Measurements from ENCODE around the gene CSNK1A1L.

GRCh38 chr13:37148501-37148900, 43.0 kb upstream of the CSNK1A1L start:
- TF ChIP-seq CTCF (IDR thresholded peaks at IDR 0.05; ENCODE audit: insufficient read depth, low read length, poor library complexity, severe bottlenecking) (no peak), EZH2phosphoT487 (conservative IDR thresholded peaks at IDR 0.05; ENCODE audit: low read length) (no peak)
